ENCODE data around the gene PLPPR5. TPM values are rescaled to one million over a fixed set of nuclear protein-coding genes. Genes with fewer than 3 reads are reported as not detected.

PLPPR5 gene
- total and polyA plus RNA-seq, 9 of the 15 experiments (the other 6 are each of a cell fraction or from before 2014, with no cell fraction given): not detected

GRCh38 chr1:98979463-98979862 is 25.2 kb downstream of the PLPPR5 start (continued):
- TF ChIP-seq, protein P1, sequence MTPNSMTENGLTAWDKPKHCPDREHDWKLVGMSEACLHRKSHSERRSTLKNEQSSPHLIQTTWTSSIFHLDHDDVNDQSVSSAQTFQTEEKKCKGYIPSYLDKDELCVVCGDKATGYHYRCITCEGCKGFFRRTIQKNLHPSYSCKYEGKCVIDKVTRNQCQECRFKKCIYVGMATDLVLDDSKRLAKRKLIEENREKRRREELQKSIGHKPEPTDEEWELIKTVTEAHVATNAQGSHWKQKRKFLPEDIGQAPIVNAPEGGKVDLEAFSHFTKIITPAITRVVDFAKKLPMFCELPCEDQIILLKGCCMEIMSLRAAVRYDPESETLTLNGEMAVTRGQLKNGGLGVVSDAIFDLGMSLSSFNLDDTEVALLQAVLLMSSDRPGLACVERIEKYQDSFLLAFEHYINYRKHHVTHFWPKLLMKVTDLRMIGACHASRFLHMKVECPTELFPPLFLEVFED (CRISPR knock-in tag; conservative IDR thresholded peaks at IDR 0.05): no peak
- TF ChIP-seq HDAC6 (IDR thresholded peaks at IDR 0.05; ENCODE audit: low read depth, low read length) (no peak), ZC3H4 (CRISPR knock-in tag; IDR thresholded peaks at IDR 0.05; ENCODE audit: borderline replicate concordance) (no peak), CBFA2T3 (IDR thresholded peaks at IDR 0.05) (no peak), HNRNPK (IDR thresholded peaks at IDR 0.05; ENCODE audit: low read depth, low read length, poor library complexity, severe bottlenecking) (no peak), RBFOX2 (IDR thresholded peaks at IDR 0.05; ENCODE audit: low read depth, low read length) (no peak), ZBTB1 (CRISPR knock-in tag; IDR thresholded peaks at IDR 0.05; ENCODE audit: borderline replicate concordance, low read depth) (no peak)
- TF ChIP-seq, protein P2, sequence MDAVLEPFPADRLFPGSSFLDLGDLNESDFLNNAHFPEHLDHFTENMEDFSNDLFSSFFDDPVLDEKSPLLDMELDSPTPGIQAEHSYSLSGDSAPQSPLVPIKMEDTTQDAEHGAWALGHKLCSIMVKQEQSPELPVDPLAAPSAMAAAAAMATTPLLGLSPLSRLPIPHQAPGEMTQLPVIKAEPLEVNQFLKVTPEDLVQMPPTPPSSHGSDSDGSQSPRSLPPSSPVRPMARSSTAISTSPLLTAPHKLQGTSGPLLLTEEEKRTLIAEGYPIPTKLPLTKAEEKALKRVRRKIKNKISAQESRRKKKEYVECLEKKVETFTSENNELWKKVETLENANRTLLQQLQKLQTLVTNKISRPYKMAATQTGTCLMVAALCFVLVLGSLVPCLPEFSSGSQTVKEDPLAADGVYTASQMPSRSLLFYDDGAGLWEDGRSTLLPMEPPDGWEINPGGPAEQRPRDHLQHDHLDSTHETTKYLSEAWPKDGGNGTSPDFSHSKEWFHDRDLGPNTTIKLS (IDR thresholded peaks at IDR 0.05; ENCODE audit: borderline replicate concordance, low read depth): no peak
- TF ChIP-seq, protein P3, sequence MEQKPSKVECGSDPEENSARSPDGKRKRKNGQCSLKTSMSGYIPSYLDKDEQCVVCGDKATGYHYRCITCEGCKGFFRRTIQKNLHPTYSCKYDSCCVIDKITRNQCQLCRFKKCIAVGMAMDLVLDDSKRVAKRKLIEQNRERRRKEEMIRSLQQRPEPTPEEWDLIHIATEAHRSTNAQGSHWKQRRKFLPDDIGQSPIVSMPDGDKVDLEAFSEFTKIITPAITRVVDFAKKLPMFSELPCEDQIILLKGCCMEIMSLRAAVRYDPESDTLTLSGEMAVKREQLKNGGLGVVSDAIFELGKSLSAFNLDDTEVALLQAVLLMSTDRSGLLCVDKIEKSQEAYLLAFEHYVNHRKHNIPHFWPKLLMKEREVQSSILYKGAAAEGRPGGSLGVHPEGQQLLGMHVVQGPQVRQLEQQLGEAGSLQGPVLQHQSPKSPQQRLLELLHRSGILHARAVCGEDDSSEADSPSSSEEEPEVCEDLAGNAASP (IDR thresholded peaks at IDR 0.05): no peak
